GM12878 (cell line): Measurements from ENCODE around the gene ITGB5. TPM values are rescaled to one million over a fixed set of nuclear protein-coding genes. Genes with fewer than 3 reads are reported as not detected.
"Not testable (repeated sequence)": the region's sequence is repeated elsewhere in the genome, so short reads cannot be mapped to it uniquely, and the experiment has no call there.

Experiments used
- ATAC-seq: fragments of 200-7000 bp; cut with Tn5 transposase; 3 replicates; pipeline ENCODE4 v1.9.1; 2020; ENCODE audit warnings: mild to moderate bottlenecking, moderate library complexity
- BruUV-seq: library from RNA; stranded (reverse); fragments of 400-500 nt; replicated peaks from 2 replicates; lab custom pipeline; 2021; lab: Mats Ljungman, UMichigan
- CTCF ChIA-PET: fragments of 300-600 bp; sonication (Branson Sonifier 250); formaldehyde crosslinking; extraction: SDS; loops from one replicate; lab custom pipeline; 2021; ENCODE audit warnings: inconsistent platforms; lab: Yijun Ruan, JAX
- POLR2A ChIA-PET: fragments of 350-600 bp; formaldehyde crosslinking; extraction: SDS; loops from one replicate; lab custom pipeline; 2021; ENCODE audit warnings: inconsistent platforms; lab: Charles Lee
- RAD21 ChIA-PET: fragments of 300-600 bp; sonication (Branson Sonifier 250); formaldehyde crosslinking; loops from one replicate; lab custom pipeline; 2023; ENCODE audit warnings: antibody characterized with exemption; ENCODE audit not compliant: unreplicated experiment; lab: Charles Lee
- SMC1A ChIA-PET: fragments of 300-600 bp; sonication (Branson Sonifier 250); formaldehyde crosslinking; loops from one replicate; lab custom pipeline; 2023; ENCODE audit not compliant: unreplicated experiment, uncharacterized antibody; lab: Charles Lee
- DNase-seq: peaks from one replicate; pipeline ENCODE4 v3.0.0-alpha.2; 2011; ENCODE audit warnings: low read depth, low spot score
- FAIRE-seq: peaks from 3 replicates; lab custom pipeline; 2011; peaks lifted over from hg19 to GRCh38; lab: Jason Lieb, UNC
- H2AFZ ChIP-seq: 2 replicates; pipeline ENCODE4 v1.6.0; 2011; ENCODE audit warnings: low read depth, low read length, control low read depth; ENCODE audit not compliant: control insufficient read depth
- H3K27ac ChIP-seq: 2 replicates; pipeline ENCODE4 v1.5.1; 2011; ENCODE audit warnings: control low read depth; ENCODE audit not compliant: control insufficient read depth, insufficient read depth
- H3K27me3 ChIP-seq, 2 experiments: replicated peaks in 1 of 2; 2 replicates each; pipeline versions ENCODE4 v1.6.0 to v1.6.1; 2011; ENCODE audit warnings: low read length in 1 of 2; ENCODE audit not compliant: control insufficient read depth in 2 of 2, insufficient read depth in 2 of 2
- H3K36me3 ChIP-seq, 2 experiments: 2 replicates each; pipeline ENCODE4 v1.5.1; 2011; ENCODE audit warnings: low read length in 1 of 2; ENCODE audit not compliant: control insufficient read depth in 2 of 2, insufficient read depth in 2 of 2
- H3K4me1 ChIP-seq: 2 replicates; pipeline ENCODE4 v1.6.1; 2011; ENCODE audit warnings: mild to moderate bottlenecking, low read length, moderate library complexity, mixed read lengths; ENCODE audit not compliant: control insufficient read depth, insufficient read depth
- H3K4me2 ChIP-seq: 2 replicates; pipeline ENCODE4 v1.6.0; 2011; ENCODE audit warnings: control low read depth; ENCODE audit not compliant: control insufficient read depth, insufficient read depth
- H3K4me3 ChIP-seq: fragments of 200-600 bp; sonication (generic); 2 replicates; pipeline ENCODE4 v1.5.1; 2016
- H3K79me2 ChIP-seq: 2 replicates; pipeline ENCODE4 v1.6.0; 2011; ENCODE audit warnings: low read length; ENCODE audit not compliant: control insufficient read depth, insufficient read depth
- H3K9ac ChIP-seq: 2 replicates; pipeline ENCODE4 v1.8.0; 2011; ENCODE audit warnings: low read length, control low read depth, mixed read lengths; ENCODE audit not compliant: control insufficient read depth, insufficient read depth
- H3K9me3 ChIP-seq: replicated peaks from 3 replicates; pipeline ENCODE4 v1.5.1; 2011; ENCODE audit warnings: mild to moderate bottlenecking, low read length; ENCODE audit not compliant: control insufficient read depth, insufficient read depth
- H4K20me1 ChIP-seq: 2 replicates; pipeline ENCODE4 v1.6.0; 2011; ENCODE audit not compliant: control insufficient read depth, insufficient read depth
- ATF7 ChIP-seq: fragments of 450-650 bp; IDR thresholded peaks from 2 replicates; pipeline ENCODE4 v1.6.1; 2016; ENCODE audit warnings: low read depth, mild to moderate bottlenecking
- CBX5 ChIP-seq: sonication (generic); IDR thresholded peaks from 2 replicates; pipeline ENCODE4 v1.6.1; 2016; ENCODE audit warnings: low read depth, moderate library complexity, mild to moderate bottlenecking, inconsistent platforms
- NFXL1 ChIP-seq: fragments of 450-650 bp; IDR thresholded peaks from 2 replicates; pipeline ENCODE4 v1.6.1; 2017; ENCODE audit warnings: antibody characterized with exemption, mild to moderate bottlenecking, borderline replicate concordance
- PKNOX1 ChIP-seq: fragments of 450-650 bp; IDR thresholded peaks from 2 replicates; pipeline ENCODE4 v1.6.1; 2016; ENCODE audit warnings: mild to moderate bottlenecking
- RB1 ChIP-seq: fragments of 450-650 bp; formaldehyde crosslinking; IDR thresholded peaks from 2 replicates; pipeline ENCODE4 v1.6.1; 2017; ENCODE audit warnings: mild to moderate bottlenecking, borderline replicate concordance
- TCF12 ChIP-seq: IDR thresholded peaks from 2 replicates; pipeline ENCODE4 v1.6.1; 2011; ENCODE audit warnings: low read depth, mild to moderate bottlenecking, low read length
- WGBS: methylation state at CpG from one replicate; pipeline ENCODE4 v1.1.6; 2016; ENCODE audit warnings: low lambda C conversion rate; ENCODE audit not compliant: insufficient replicate concordance, insufficient coverage; ENCODE audit errors: missing lambda C conversion rate; 5-methylcytosine and 5-hydroxymethylcytosine counted together
- in situ Hi-C: fragments of 300-500 bp; cut with MboI; formaldehyde crosslinking; loops from 9 replicates; pipeline ENCODE4 v1.14.3; 2018; ENCODE audit warnings: mixed read lengths
- intact Hi-C: fragments of 100-400 bp; cut with micrococcal nuclease; formaldehyde crosslinking; loops from one replicate; pipeline ENCODE4 v1.14.2; 2022; ENCODE audit not compliant: unreplicated experiment
- polyA plus RNA-seq, 11 experiments: library from polyadenylated mRNA; depleted of rRNA in 4 of 11; unstranded in 6 of 11; stranded (reverse) in 5 of 11; fragments of >200 nt; fragmentation: Nextera tagmentation in 4 of 11; fragmentation: Illumina TruSeq in 1 of 11; extraction: Ambion mirVana in 4 of 11; extraction: Trizol in 1 of 11; gene quantifications; 1 replicate in 1 of 11; 2 replicates in 10 of 11; pipeline versions ENCODE4 v1.2.1 to v1.2.3, GENCODE V29; 2011 to 2016; ENCODE audit warnings: inconsistent platforms in 2 of 11, missing spikeins in 2 of 11, low read depth in 1 of 11
- total RNA-seq, 4 experiments: library from RNA; depleted of rRNA in 3 of 4; stranded (reverse); fragments of >200 nt in 3 of 4; fragmentation: Illumina TruSeq in 1 of 4; extraction: Trizol in 1 of 4; gene quantifications; 2 replicates each; pipeline versions ENCODE4 v1.2.1 to v1.2.3, GENCODE V29; 2013 to 2021
- TF ChIP-seq, protein P1 (sequence below): fragments of 450-650 bp; IDR thresholded peaks from 2 replicates; pipeline ENCODE4 v1.6.1; 2018; ENCODE audit warnings: mild to moderate bottlenecking, low read depth, moderate library complexity; ENCODE audit not compliant: partially characterized antibody
- TF ChIP-seq, protein P2 (sequence below), 3 experiments: IDR thresholded peaks in 2 of 3; conservative IDR thresholded peaks in 1 of 3; 2 replicates each; pipeline ENCODE4 v1.5.1; 2011; ENCODE audit warnings: low read depth in 3 of 3, low read length in 3 of 3, mild to moderate bottlenecking in 3 of 3, control low read depth in 2 of 3, moderate library complexity in 2 of 3, inconsistent platforms in 1 of 3, mixed read lengths in 1 of 3; ENCODE audit not compliant: control insufficient read depth in 2 of 3, insufficient read depth in 1 of 3; ENCODE audit errors: extremely low read depth in 1 of 3

ITGB5 gene
- total and polyA plus RNA-seq, 10 of the 15 experiments (the other 5 are each of a cell fraction or from before 2014, with no cell fraction given), result 0.05 to 10.0 (median 0.83) TPM; not detected in 2

- SMC1A ChIA-PET, result interaction anchor here (1.1 kb wide), 1 partner anchor 61 kb away, joined by 4 read pairs; no protein-coding TSS in a partner anchor
- Histone ChIP-seq H3K27ac (no peak overlapping the region), H3K36me3 (no peaks in the 10 kb centered on the region; a peak in 1 of 4 replicates), H3K9me3 (no peaks in the 10 kb centered on the region), H3K4me1 (no peaks in the 10 kb centered on the region), H4K20me1 (no peaks in the 10 kb centered on the region), H3K27me3 (no peaks in the 10 kb centered on the region), H3K79me2 (no peaks in the 10 kb centered on the region), H3K9ac (no peak overlapping the region), H3K4me3 (no peak overlapping the region), H2AFZ (no peak overlapping the region), H3K4me2 (no peak overlapping the region)
- no peak for DNase-seq
- FAIRE-seq, result no peak
- BruUV-seq, result no TSS peak
- RAD21 ChIA-PET, result no interaction called here
- ATAC-seq, result no peak
- no peak for TF ChIP-seq RB1
- TF ChIP-seq TCF12, result no peak
- no peak for TF ChIP-seq PKNOX1
- no peak for TF ChIP-seq CBX5
- TF ChIP-seq ATF7, result no peak
- TF ChIP-seq, protein P1, sequence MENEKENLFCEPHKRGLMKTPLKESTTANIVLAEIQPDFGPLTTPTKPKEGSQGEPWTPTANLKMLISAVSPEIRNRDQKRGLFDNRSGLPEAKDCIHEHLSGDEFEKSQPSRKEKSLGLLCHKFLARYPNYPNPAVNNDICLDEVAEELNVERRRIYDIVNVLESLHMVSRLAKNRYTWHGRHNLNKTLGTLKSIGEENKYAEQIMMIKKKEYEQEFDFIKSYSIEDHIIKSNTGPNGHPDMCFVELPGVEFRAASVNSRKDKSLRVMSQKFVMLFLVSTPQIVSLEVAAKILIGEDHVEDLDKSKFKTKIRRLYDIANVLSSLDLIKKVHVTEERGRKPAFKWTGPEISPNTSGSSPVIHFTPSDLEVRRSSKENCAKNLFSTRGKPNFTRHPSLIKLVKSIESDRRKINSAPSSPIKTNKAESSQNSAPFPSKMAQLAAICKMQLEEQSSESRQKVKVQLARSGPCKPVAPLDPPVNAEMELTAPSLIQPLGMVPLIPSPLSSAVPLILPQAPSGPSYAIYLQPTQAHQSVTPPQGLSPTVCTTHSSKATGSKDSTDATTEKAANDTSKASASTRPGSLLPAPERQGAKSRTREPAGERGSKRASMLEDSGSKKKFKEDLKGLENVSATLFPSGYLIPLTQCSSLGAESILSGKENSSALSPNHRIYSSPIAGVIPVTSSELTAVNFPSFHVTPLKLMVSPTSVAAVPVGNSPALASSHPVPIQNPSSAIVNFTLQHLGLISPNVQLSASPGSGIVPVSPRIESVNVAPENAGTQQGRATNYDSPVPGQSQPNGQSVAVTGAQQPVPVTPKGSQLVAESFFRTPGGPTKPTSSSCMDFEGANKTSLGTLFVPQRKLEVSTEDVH, result no peak
- TF ChIP-seq NFXL1, result no peak
- TF ChIP-seq, protein P2, sequence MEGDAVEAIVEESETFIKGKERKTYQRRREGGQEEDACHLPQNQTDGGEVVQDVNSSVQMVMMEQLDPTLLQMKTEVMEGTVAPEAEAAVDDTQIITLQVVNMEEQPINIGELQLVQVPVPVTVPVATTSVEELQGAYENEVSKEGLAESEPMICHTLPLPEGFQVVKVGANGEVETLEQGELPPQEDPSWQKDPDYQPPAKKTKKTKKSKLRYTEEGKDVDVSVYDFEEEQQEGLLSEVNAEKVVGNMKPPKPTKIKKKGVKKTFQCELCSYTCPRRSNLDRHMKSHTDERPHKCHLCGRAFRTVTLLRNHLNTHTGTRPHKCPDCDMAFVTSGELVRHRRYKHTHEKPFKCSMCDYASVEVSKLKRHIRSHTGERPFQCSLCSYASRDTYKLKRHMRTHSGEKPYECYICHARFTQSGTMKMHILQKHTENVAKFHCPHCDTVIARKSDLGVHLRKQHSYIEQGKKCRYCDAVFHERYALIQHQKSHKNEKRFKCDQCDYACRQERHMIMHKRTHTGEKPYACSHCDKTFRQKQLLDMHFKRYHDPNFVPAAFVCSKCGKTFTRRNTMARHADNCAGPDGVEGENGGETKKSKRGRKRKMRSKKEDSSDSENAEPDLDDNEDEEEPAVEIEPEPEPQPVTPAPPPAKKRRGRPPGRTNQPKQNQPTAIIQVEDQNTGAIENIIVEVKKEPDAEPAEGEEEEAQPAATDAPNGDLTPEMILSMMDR (IDR thresholded peaks at IDR 0.05 in 2 of 3, conservative IDR thresholded peaks at IDR 0.05 in 1 of 3; ENCODE audit: control insufficient read depth in 2 of 3, extremely low read depth in 1 of 3, insufficient read depth in 1 of 3, low read depth in 3 of 3, low read length in 3 of 3), result no peak
- POLR2A ChIA-PET, result no interaction called here
- intact Hi-C loops (no loop called here), in situ Hi-C loops (no loop called here)
- CTCF ChIA-PET, result interaction anchor here (1.6 kb wide), 1 partner anchor 9 kb away, joined by 7 read pairs; no protein-coding TSS in a partner anchor
- WGBS, result 74% methylated on average over 4 of the region's 5 CpGs
Measured at GRCh38 chr3:124751501-124751900, 135.7 kb downstream of the ITGB5 start.

DNA sequence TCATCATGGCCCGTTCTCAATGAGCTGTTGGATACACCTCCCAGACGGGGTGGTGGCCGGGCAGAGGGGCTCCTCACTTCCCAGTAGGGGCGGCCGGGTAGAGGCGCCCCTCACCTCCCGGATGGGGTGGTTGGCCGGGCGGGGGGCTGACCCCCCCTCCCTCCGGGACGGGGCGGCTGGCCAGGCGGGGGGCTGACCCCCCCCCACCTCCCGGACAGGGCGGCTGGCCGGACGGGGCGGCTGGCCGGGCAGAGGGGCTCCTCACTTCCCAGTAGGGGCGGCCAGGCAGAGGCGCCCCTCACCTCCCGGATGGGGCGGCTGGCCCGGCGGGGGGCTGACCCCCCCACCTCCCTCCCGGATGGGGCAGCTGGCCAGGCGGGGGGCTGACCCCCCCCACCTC is 137.3 kb downstream of the ITGB5 start:
- H3K79me2 ChIP-seq, H3K36me3 ChIP-seq, ATAC-seq, BruUV-seq, H3K4me2 ChIP-seq, RAD21 ChIA-PET, H3K27ac ChIP-seq, H4K20me1 ChIP-seq, H2AFZ ChIP-seq, H3K9ac ChIP-seq, in situ Hi-C loops, H3K27me3 ChIP-seq, SMC1A ChIA-PET, FAIRE-seq, POLR2A ChIA-PET, DNase-seq, H3K4me3 ChIP-seq, H3K9me3 ChIP-seq, intact Hi-C loops, CTCF ChIA-PET, H3K4me1 ChIP-seq: not testable (repeated sequence)
- WGBS, result 85% methylated on average over 13 of the region's 27 CpGs
